ENCODE data around the gene CYBRD1.

GRCh38 chr2:171479154-171479814, 43.0 kb upstream of the CYBRD1 start:
- TF ChIP-seq, protein P1, sequence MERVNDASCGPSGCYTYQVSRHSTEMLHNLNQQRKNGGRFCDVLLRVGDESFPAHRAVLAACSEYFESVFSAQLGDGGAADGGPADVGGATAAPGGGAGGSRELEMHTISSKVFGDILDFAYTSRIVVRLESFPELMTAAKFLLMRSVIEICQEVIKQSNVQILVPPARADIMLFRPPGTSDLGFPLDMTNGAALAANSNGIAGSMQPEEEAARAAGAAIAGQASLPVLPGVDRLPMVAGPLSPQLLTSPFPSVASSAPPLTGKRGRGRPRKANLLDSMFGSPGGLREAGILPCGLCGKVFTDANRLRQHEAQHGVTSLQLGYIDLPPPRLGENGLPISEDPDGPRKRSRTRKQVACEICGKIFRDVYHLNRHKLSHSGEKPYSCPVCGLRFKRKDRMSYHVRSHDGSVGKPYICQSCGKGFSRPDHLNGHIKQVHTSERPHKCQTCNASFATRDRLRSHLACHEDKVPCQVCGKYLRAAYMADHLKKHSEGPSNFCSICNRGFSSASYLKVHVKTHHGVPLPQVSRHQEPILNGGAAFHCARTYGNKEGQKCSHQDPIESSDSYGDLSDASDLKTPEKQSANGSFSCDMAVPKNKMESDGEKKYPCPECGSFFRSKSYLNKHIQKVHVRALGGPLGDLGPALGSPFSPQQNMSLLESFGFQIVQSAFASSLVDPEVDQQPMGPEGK (CRISPR knock-in tag; IDR thresholded peaks at IDR 0.05; ENCODE audit: borderline replicate concordance), result no peak
- TF ChIP-seq ESRRG (CRISPR knock-in tag; IDR thresholded peaks at IDR 0.05) (no peak), ZFP30 (CRISPR knock-in tag; IDR thresholded peaks at IDR 0.05) (no peak), ZNF8 (CRISPR knock-in tag; IDR thresholded peaks at IDR 0.05) (no peak), PPARA (CRISPR knock-in tag; IDR thresholded peaks at IDR 0.05; ENCODE audit: borderline replicate concordance) (no peak), ISL1 (CRISPR knock-in tag; IDR thresholded peaks at IDR 0.05) (no peak), ARNTL (CRISPR knock-in tag; IDR thresholded peaks at IDR 0.05; ENCODE audit: borderline replicate concordance, low read depth) (no peak), SNAI2 (CRISPR knock-in tag; IDR thresholded peaks at IDR 0.05) (no peak), ZNF565 (CRISPR knock-in tag; conservative IDR thresholded peaks at IDR 0.05; ENCODE audit: low read depth) (no peak)
- TF ChIP-seq, protein P2, sequence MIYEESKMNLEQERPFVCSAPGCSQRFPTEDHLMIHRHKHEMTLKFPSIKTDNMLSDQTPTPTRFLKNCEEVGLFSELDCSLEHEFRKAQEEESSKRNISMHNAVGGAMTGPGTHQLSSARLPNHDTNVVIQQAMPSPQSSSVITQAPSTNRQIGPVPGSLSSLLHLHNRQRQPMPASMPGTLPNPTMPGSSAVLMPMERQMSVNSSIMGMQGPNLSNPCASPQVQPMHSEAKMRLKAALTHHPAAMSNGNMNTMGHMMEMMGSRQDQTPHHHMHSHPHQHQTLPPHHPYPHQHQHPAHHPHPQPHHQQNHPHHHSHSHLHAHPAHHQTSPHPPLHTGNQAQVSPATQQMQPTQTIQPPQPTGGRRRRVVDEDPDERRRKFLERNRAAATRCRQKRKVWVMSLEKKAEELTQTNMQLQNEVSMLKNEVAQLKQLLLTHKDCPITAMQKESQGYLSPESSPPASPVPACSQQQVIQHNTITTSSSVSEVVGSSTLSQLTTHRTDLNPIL (CRISPR knock-in tag; IDR thresholded peaks at IDR 0.05; ENCODE audit: low read depth), result no peak

Data from SK-N-SH treated with all-trans-retinoic acid at 6 μM for 48 hours (cell line).